GM23248 (cell line): Measurements from ENCODE around the gene AQP7. TPM values are rescaled to one million over a fixed set of nuclear protein-coding genes. Genes with fewer than 3 reads are reported as not detected.
"Not testable (repeated sequence)": the region's sequence is repeated elsewhere in the genome, so short reads cannot be mapped to it uniquely, and the experiment has no call there.

ENCODE experiments used
- DNase-seq: peaks from one replicate; pipeline ENCODE4 v3.0.0-alpha.2; 2015
- H2AFZ ChIP-seq: fragments of 200-600 bp; sonication (generic); 2 replicates; pipeline ENCODE4 v1.6.1; 2016; ENCODE audit warnings: antibody characterized with exemption
- H3F3A ChIP-seq: fragments of 200-600 bp; sonication (generic); 2 replicates; pipeline ENCODE4 v1.6.1; 2016; ENCODE audit warnings: mild to moderate bottlenecking, antibody characterized with exemption, mixed run types; ENCODE audit not compliant: insufficient read depth
- H3K27ac ChIP-seq: fragments of 200-600 bp; sonication (generic); 2 replicates; pipeline ENCODE4 v1.5.1; 2016; ENCODE audit warnings: mild to moderate bottlenecking
- H3K27me3 ChIP-seq: fragments of 200-600 bp; sonication (generic); replicated peaks from 2 replicates; pipeline ENCODE4 v1.6.1; 2016; ENCODE audit warnings: mild to moderate bottlenecking; ENCODE audit not compliant: insufficient read depth
- H3K36me3 ChIP-seq: fragments of 200-600 bp; sonication (generic); 2 replicates; pipeline ENCODE4 v1.6.1; 2016; ENCODE audit warnings: low read depth, mild to moderate bottlenecking
- H3K4me1 ChIP-seq: fragments of 200-600 bp; sonication (generic); 2 replicates; pipeline ENCODE4 v1.6.1; 2016; ENCODE audit warnings: mild to moderate bottlenecking; ENCODE audit not compliant: insufficient read depth
- H3K4me2 ChIP-seq: fragments of 200-600 bp; sonication (generic); one replicate; pipeline ENCODE4 v1.6.1; 2016; ENCODE audit warnings: mild to moderate bottlenecking; ENCODE audit not compliant: unreplicated experiment
- H3K4me3 ChIP-seq: fragments of 200-600 bp; sonication (generic); 2 replicates; pipeline ENCODE4 v1.5.1; 2016; ENCODE audit warnings: mild to moderate bottlenecking
- H3K79me2 ChIP-seq: fragments of 200-600 bp; sonication (generic); 2 replicates; pipeline ENCODE4 v1.6.1; 2016; ENCODE audit warnings: mild to moderate bottlenecking; ENCODE audit not compliant: insufficient read depth
- H3K9ac ChIP-seq: fragments of 200-600 bp; sonication (generic); 2 replicates; pipeline ENCODE4 v1.6.1; 2016; ENCODE audit warnings: mild to moderate bottlenecking
- H3K9me2 ChIP-seq: fragments of 200-600 bp; sonication (generic); 2 replicates; pipeline ENCODE4 v1.6.1; 2016; ENCODE audit warnings: mixed run types, mild to moderate bottlenecking, moderate library complexity; ENCODE audit not compliant: insufficient read depth
- H3K9me3 ChIP-seq: fragments of 200-600 bp; sonication (generic); one replicate; pipeline ENCODE4 v1.6.1; 2017; ENCODE audit warnings: low read depth
- H4K20me1 ChIP-seq: fragments of 200-600 bp; sonication (generic); 2 replicates; pipeline ENCODE4 v1.6.0; 2016; ENCODE audit not compliant: insufficient read depth
- EZH2 ChIP-seq: fragments of 200-600 bp; sonication (generic); IDR thresholded peaks from 2 replicates; pipeline ENCODE4 v1.6.1; 2018; ENCODE audit warnings: antibody characterized with exemption, mild to moderate bottlenecking; ENCODE audit not compliant: insufficient read depth, poor library complexity, severe bottlenecking
- EZH2phosphoT487 ChIP-seq: fragments of 200-600 bp; sonication (generic); IDR thresholded peaks from 2 replicates; pipeline ENCODE4 v1.6.1; 2018; ENCODE audit warnings: antibody characterized with exemption, moderate library complexity, mild to moderate bottlenecking, low read depth; ENCODE audit not compliant: insufficient read depth
- WGBS, 2 experiments: methylation state at CpG; one replicate each; pipeline ENCODE4 v1.1.6; 2015 to 2017; ENCODE audit warnings: low lambda C conversion rate in 2 of 2, low coverage in 1 of 2; ENCODE audit errors: missing lambda C conversion rate in 2 of 2; 5-methylcytosine and 5-hydroxymethylcytosine counted together
- in situ Hi-C: fragments of 300-500 bp; cut with MboI; formaldehyde crosslinking; loops from 2 replicates; pipeline ENCODE4 v1.15.0; 2020
- polyA plus RNA-seq: library from polyadenylated mRNA; unstranded; fragments of >200 nt; fragmentation: Nextera tagmentation; extraction: Ambion mirVana; gene quantifications from 2 replicates; pipeline ENCODE4 v1.2.1, GENCODE V29; 2016
- total RNA-seq: library from RNA; depleted of rRNA; stranded (reverse); fragments of >200 nt; shearing (Covaris generic); gene quantifications from 2 replicates; pipeline ENCODE4 v1.2.3, GENCODE V29; 2014

Gene AQP7
- total and polyA plus RNA-seq, 2 experiments from 2014 or later: not detected

GRCh38 chr9:33393581-33393980, 8.8 kb downstream of the AQP7 start:
- no peaks in the 10 kb centered on the region for H3K9me3 ChIP-seq
- H3K4me1 ChIP-seq: peaks cover 12% of the 10 kb centered on the region
- 68 to 71% methylated on average over 11 of the region's 11 CpGs for WGBS, 2 experiments
- H3K4me3 ChIP-seq: no peak overlapping the region
- H3K27me3 ChIP-seq: no peaks in the 10 kb centered on the region
- H3K4me2 ChIP-seq: no peak overlapping the region
- in situ Hi-C loops: no loop called here
- peaks cover 5% of the 10 kb centered on the region for H3F3A ChIP-seq
- no peak overlapping the region for H3K9ac ChIP-seq
- no peak for TF ChIP-seq EZH2phosphoT487
- no peak for TF ChIP-seq EZH2
- no peaks in the 10 kb centered on the region for H3K79me2 ChIP-seq
- no peak for DNase-seq
- no peaks in the 10 kb centered on the region for H4K20me1 ChIP-seq
- no peak overlapping the region for H2AFZ ChIP-seq
- no peaks in the 10 kb centered on the region for H3K36me3 ChIP-seq
- no peaks in the 10 kb centered on the region for H3K9me2 ChIP-seq
- H3K27ac ChIP-seq: no peak overlapping the region

- H3K4me3 ChIP-seq, H3K9me3 ChIP-seq, H3K9me2 ChIP-seq, H3K36me3 ChIP-seq, H3K9ac ChIP-seq, H3F3A ChIP-seq, in situ Hi-C loops, H3K4me2 ChIP-seq, H3K27ac ChIP-seq, H3K79me2 ChIP-seq, DNase-seq, H4K20me1 ChIP-seq, H3K27me3 ChIP-seq, H2AFZ ChIP-seq: not testable (repeated sequence)
- WGBS, 2 experiments: 57 to 60% methylated on average over 6 to 7 of the region's 7 CpGs
- H3K4me1 ChIP-seq: peaks cover 12% of the 10 kb centered on the region
These were observed 9.8 kb downstream of the AQP7 start for GRCh38 chr9:33392591-33393021.

- WGBS, 2 experiments: 0 to 4% methylated on average over 8 to 9 of the region's 9 CpGs
- H3F3A ChIP-seq, H3K9me3 ChIP-seq, H3K27me3 ChIP-seq, H3K79me2 ChIP-seq, H3K9me2 ChIP-seq, H3K36me3 ChIP-seq, in situ Hi-C loops, H4K20me1 ChIP-seq: not testable (repeated sequence)
- Histone ChIP-seq H3K9ac (peak overlapping the region; percentile 60), H3K27ac (peak overlapping the region; percentile 80), H3K4me2 (peak overlapping the region; percentile 75), H3K4me1 (peaks cover 12% of the 10 kb centered on the region), H2AFZ (peak overlapping the region; percentile 54), H3K4me3 (peak overlapping the region; percentile 10; the same call in 1 of the 2 replicates)
- peak; percentile 88 for DNase-seq
These were observed 11.1 kb downstream of the AQP7 start for GRCh38 chr9:33391111-33391771.

GRCh38 chr9:33388110-33388994, 14.0 kb downstream of the AQP7 start:
- Histone ChIP-seq H2AFZ (no peak overlapping the region), H3K4me3 (no peak overlapping the region), H3K9me3 (no peaks in the 10 kb centered on the region), H3K9ac (no peak overlapping the region), H3K9me2 (no peaks in the 10 kb centered on the region), H4K20me1 (no peaks in the 10 kb centered on the region), H3K4me2 (no peak overlapping the region), H3K27ac (no peak overlapping the region), H3K4me1 (peaks cover 12% of the 10 kb centered on the region), H3K36me3 (no peaks in the 10 kb centered on the region), H3K79me2 (no peaks in the 10 kb centered on the region), H3F3A (peaks cover 5% of the 10 kb centered on the region), H3K27me3 (no peaks in the 10 kb centered on the region)
- in situ Hi-C loops: no loop called here
- 61 to 63% methylated on average over 15 of the region's 15 CpGs for WGBS, 2 experiments
- TF ChIP-seq EZH2phosphoT487: no peak
- no peak for TF ChIP-seq EZH2
- no peak for DNase-seq

GRCh38 chr9:33386998-33387397, 15.4 kb downstream of the AQP7 start:
- H2AFZ ChIP-seq, H3F3A ChIP-seq, H3K27ac ChIP-seq, H3K36me3 ChIP-seq, H3K9ac ChIP-seq, H3K9me3 ChIP-seq, H4K20me1 ChIP-seq, H3K27me3 ChIP-seq, H3K4me2 ChIP-seq, DNase-seq, H3K79me2 ChIP-seq, in situ Hi-C loops, H3K9me2 ChIP-seq, H3K4me3 ChIP-seq: not testable (repeated sequence)
- WGBS, 2 experiments: 80 to 89% methylated on average over 7 of the region's 9 CpGs
- H3K4me1 ChIP-seq: peaks cover 11% of the 10 kb centered on the region

GRCh38 chr9:33386641-33386996, 15.7 kb downstream of the AQP7 start:
- H3K4me3 ChIP-seq, H3K9me3 ChIP-seq, H3K9me2 ChIP-seq, H3K9ac ChIP-seq, H3K79me2 ChIP-seq, H3K36me3 ChIP-seq, H3K27me3 ChIP-seq, H3K27ac ChIP-seq, DNase-seq, H3K4me1 ChIP-seq, H3K4me2 ChIP-seq, in situ Hi-C loops, H4K20me1 ChIP-seq, H3F3A ChIP-seq, H2AFZ ChIP-seq: not testable (repeated sequence)
- 76 to 81% methylated on average over 12 to 14 of the region's 14 CpGs for WGBS, 2 experiments
